Neuronal stem cell (in vitro differentiated cells): Measurements from ENCODE around the gene SLC41A3.

Experiments
- DNase-seq: peaks from one replicate; pipeline ENCODE4 v3.0.0-alpha.2; 2013; ENCODE audit warnings: low spot score
- H2AFZ ChIP-seq: one replicate; pipeline ENCODE4 v1.6.1; 2013; ENCODE audit warnings: mild to moderate bottlenecking, low read length, inconsistent platforms
- H2AK5ac ChIP-seq: 2 replicates; pipeline ENCODE4 v1.6.1; 2013; ENCODE audit warnings: low read depth, mild to moderate bottlenecking, inconsistent platforms, low read length, moderate library complexity, mixed read lengths
- H2BK120ac ChIP-seq: 2 replicates; pipeline ENCODE4 v1.6.1; 2013; ENCODE audit warnings: low read depth, mild to moderate bottlenecking, inconsistent platforms, low read length, moderate library complexity, mixed read lengths
- H2BK12ac ChIP-seq: one replicate; pipeline ENCODE4 v1.6.1; 2013; ENCODE audit warnings: low read length, inconsistent platforms
- H2BK15ac ChIP-seq: 2 replicates; pipeline ENCODE4 v1.6.1; 2013; ENCODE audit warnings: mild to moderate bottlenecking, low read length, inconsistent platforms, mixed read lengths
- H2BK5ac ChIP-seq: one replicate; pipeline ENCODE4 v1.6.1; 2013; ENCODE audit warnings: inconsistent platforms, mild to moderate bottlenecking, low read length, moderate library complexity
- H3K14ac ChIP-seq: one replicate; pipeline ENCODE4 v1.6.1; 2013; ENCODE audit warnings: low read length, inconsistent platforms
- H3K18ac ChIP-seq: 2 replicates; pipeline ENCODE4 v1.6.1; 2013; ENCODE audit warnings: low read length, inconsistent platforms
- H3K23ac ChIP-seq: 2 replicates; pipeline ENCODE4 v1.6.1; 2013; ENCODE audit warnings: low read depth, mild to moderate bottlenecking, mixed read lengths, low read length, inconsistent platforms; ENCODE audit not compliant: poor library complexity
- H3K27ac ChIP-seq: replicated peaks from 3 replicates; pipeline ENCODE4 v1.5.1; 2013; ENCODE audit warnings: low read length, inconsistent platforms
- H3K27me3 ChIP-seq, 3 experiments: 2 replicates each; pipeline ENCODE4 v1.6.1; 2013; ENCODE audit warnings: low read length in 3 of 3, mild to moderate bottlenecking in 2 of 3, inconsistent platforms in 1 of 3, low read depth in 1 of 3, mixed read lengths in 1 of 3, moderate library complexity in 1 of 3; ENCODE audit not compliant: control insufficient read depth in 3 of 3, insufficient read depth in 3 of 3
- H3K36me3 ChIP-seq, 2 donors: replicated peaks in 1 of 2; 2 replicates each; pipeline ENCODE4 v1.6.1; 2013; ENCODE audit warnings: low read length in 2 of 2; ENCODE audit not compliant: control insufficient read depth in 2 of 2, insufficient read depth in 2 of 2
- H3K4ac ChIP-seq: 2 replicates; pipeline ENCODE4 v1.6.1; 2013; ENCODE audit warnings: inconsistent platforms, mild to moderate bottlenecking, low read length, moderate library complexity
- H3K4me1 ChIP-seq, 2 donors: 1 replicate in 1 of 2; 2 replicates in 1 of 2; pipeline ENCODE4 v1.6.1; 2013; ENCODE audit warnings: low read length in 2 of 2, low read depth in 1 of 2; ENCODE audit not compliant: control insufficient read depth in 2 of 2, insufficient read depth in 1 of 2
- H3K4me2 ChIP-seq: one replicate; pipeline ENCODE4 v1.6.1; 2013; ENCODE audit warnings: mild to moderate bottlenecking, low read length, inconsistent platforms; ENCODE audit not compliant: insufficient read depth, poor library complexity, severe bottlenecking
- H3K4me3 ChIP-seq, 2 donors: 2 replicates each; pipeline ENCODE4 v1.5.1; 2013; ENCODE audit warnings: low read length in 2 of 2, mild to moderate bottlenecking in 2 of 2, inconsistent platforms in 1 of 2, moderate library complexity in 1 of 2
- H3K79me1 ChIP-seq: one replicate; pipeline ENCODE4 v1.6.1; 2013; ENCODE audit warnings: low read depth, mild to moderate bottlenecking, inconsistent platforms, low read length, moderate library complexity
- H3K9ac ChIP-seq: one replicate; pipeline ENCODE4 v1.6.1; 2013; ENCODE audit warnings: mild to moderate bottlenecking, low read depth, low read length, inconsistent platforms; ENCODE audit not compliant: poor library complexity
- H3K9me3 ChIP-seq, 2 donors: replicated peaks in 1 of 2; 2 replicates each; pipeline versions ENCODE3 to v1.6.1; 2013; ENCODE audit warnings: low read length in 2 of 2, mild to moderate bottlenecking in 2 of 2, inconsistent platforms in 1 of 2, low read depth in 1 of 2, mixed read lengths in 1 of 2, moderate library complexity in 1 of 2; ENCODE audit not compliant: control insufficient read depth in 2 of 2, insufficient read depth in 1 of 2
- H4K8ac ChIP-seq: one replicate; pipeline ENCODE4 v1.6.1; 2013; ENCODE audit warnings: low read depth, mild to moderate bottlenecking, inconsistent platforms, low read length, moderate library complexity
- H4K91ac ChIP-seq: one replicate; pipeline ENCODE4 v1.6.1; 2013; ENCODE audit warnings: low read length, low read depth, mild to moderate bottlenecking, inconsistent platforms; ENCODE audit not compliant: poor library complexity
- WGBS, 2 donors: extraction: QIAGEN DNeasy Blood & Tissue Kit; methylation state at CpG; one replicate each; pipeline ENCODE4 v1.1.7; 2013; ENCODE audit warnings: missing lambda C conversion rate in 2 of 2, mixed read lengths in 1 of 2; ENCODE audit not compliant: insufficient read length in 2 of 2, insufficient replicate concordance in 1 of 2; ENCODE audit errors: extremely low coverage in 2 of 2; 5-methylcytosine and 5-hydroxymethylcytosine counted together

Gene SLC41A3

DNA sequence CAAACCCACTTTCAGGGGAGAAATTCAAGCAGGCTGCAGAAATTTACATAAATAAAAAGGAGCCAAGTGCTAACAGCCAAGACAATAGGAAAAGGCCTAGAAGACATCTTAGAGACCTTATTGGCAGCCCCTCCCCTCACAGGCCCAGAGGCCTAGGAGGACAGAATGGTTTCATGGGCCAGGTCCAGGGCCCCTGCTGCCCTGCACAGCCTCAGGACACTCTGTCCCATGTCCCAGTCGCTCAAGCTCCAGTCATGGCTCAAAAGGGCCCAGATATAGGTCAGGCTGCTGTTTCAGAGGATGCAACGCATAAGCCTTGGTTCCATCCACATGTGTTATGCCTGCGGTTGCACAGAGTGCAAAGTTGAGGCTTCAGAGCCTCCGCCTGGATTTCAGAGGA, 55.8 kb downstream of the SLC41A3 start:
- Histone ChIP-seq H3K9ac (no peak overlapping the region), H3K14ac (no peak overlapping the region), H2BK12ac (no peak overlapping the region), H3K23ac (no peak overlapping the region), H2BK15ac (no peak overlapping the region), H3K18ac (peak overlapping the region; percentile 16), H3K4me3 (no peak overlapping the region), H3K27ac (no peak overlapping the region), H2BK5ac (no peak overlapping the region), H4K8ac (no peak overlapping the region), H3K4me1 (peaks cover 0 to 4% of the 10 kb centered on the region in 2 donors), H3K4me2 (no peak overlapping the region), H4K91ac (no peak overlapping the region), H3K36me3 (peaks cover 4 to 51% of the 10 kb centered on the region in 2 donors), H3K27me3 (no peaks in the 10 kb centered on the region), H2BK120ac (no peak overlapping the region), H2AK5ac (no peak overlapping the region), H2AFZ (no peak overlapping the region), H3K79me1 (no peaks in the 10 kb centered on the region), H3K4ac (no peak overlapping the region), H3K9me3 (peaks cover 8 to 25% of the 10 kb centered on the region in 2 donors)
- no peak for DNase-seq
- no CpG with 5 or more reads among the region's 4 CpGs for WGBS, 2 donors

DNA sequence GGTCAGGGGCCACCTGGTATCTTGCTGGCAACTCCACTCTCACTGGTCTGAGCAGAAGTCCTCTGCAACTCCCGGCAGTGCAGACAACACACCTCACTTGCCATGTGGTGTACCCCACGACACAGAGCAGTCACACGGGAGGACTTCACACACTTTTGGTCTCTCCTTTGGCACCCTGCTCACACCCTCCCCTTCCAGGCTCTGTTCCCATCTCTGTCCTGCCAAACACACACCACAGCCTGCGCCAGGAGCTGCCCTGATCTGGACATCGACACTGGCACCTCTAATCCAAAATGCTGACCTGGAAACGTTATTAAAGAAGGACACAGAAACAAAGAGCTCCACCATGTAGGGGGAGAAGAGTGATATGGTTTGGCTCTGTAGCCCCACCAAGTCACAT, 57.2 kb downstream of the SLC41A3 start:
- Histone ChIP-seq H3K4me2 (no peak overlapping the region), H3K9ac (peak overlapping the region; percentile 32), H2BK15ac (no peak overlapping the region), H2AFZ (no peak overlapping the region), H3K27me3 (no peaks in the 10 kb centered on the region), H3K9me3 (peaks cover 8 to 25% of the 10 kb centered on the region in 2 donors), H2BK12ac (no peak overlapping the region), H3K4me1 (peaks cover 0 to 5% of the 10 kb centered on the region in 2 donors), H3K4me3 (no peak overlapping the region), H2BK5ac (no peak overlapping the region), H3K79me1 (no peaks in the 10 kb centered on the region), H3K36me3 (peaks cover 4 to 55% of the 10 kb centered on the region in 2 donors), H3K23ac (no peak overlapping the region), H3K14ac (no peak overlapping the region), H2AK5ac (no peak overlapping the region), H3K27ac (no peak overlapping the region), H3K18ac (no peak overlapping the region), H3K4ac (no peak overlapping the region), H2BK120ac (no peak overlapping the region), H4K8ac (no peak overlapping the region), H4K91ac (no peak overlapping the region)
- DNase-seq: no peak
- WGBS, 2 donors: no CpG with 5 or more reads among the region's 6 CpGs

DNA sequence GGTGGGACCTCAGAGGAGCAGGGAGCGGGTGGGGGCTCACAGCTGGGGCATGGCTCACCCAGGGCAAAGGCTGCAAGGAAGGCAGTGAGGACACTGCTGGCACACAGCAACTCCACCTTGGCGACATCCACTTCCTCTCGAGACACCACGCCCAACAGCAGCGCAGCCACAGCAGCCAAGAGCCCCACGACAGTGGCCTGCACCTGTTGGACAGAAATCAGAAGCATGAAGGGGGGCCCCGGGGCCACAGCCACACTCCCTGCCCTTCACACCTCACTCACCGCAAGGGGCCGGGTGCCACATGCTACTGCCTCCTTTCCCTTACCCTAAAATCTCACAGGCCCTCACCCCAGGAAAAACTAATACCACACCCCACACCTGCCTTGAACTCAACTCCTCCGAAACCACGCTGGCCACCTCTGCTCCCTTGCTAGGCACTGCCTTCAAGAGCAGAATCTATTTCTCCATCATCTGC, 57.6 kb downstream of the SLC41A3 start:
- Histone ChIP-seq H2AFZ (no peak overlapping the region), H4K91ac (no peak overlapping the region), H3K79me1 (no peaks in the 10 kb centered on the region), H3K4me1 (peaks cover 0 to 5% of the 10 kb centered on the region in 2 donors), H3K9me3 (peaks cover 8 to 25% of the 10 kb centered on the region in 2 donors), H3K18ac (no peak overlapping the region), H2BK12ac (no peak overlapping the region), H3K4me3 (no peak overlapping the region), H3K14ac (no peak overlapping the region), H3K23ac (peak overlapping the region; percentile 82), H3K4ac (no peak overlapping the region), H3K9ac (no peak overlapping the region), H3K36me3 (peaks cover 4 to 56% of the 10 kb centered on the region in 2 donors), H3K4me2 (no peak overlapping the region), H4K8ac (no peak overlapping the region), H2BK120ac (no peak overlapping the region), H2BK5ac (no peak overlapping the region), H2BK15ac (no peak overlapping the region), H3K27me3 (no peaks in the 10 kb centered on the region), H3K27ac (no peak overlapping the region), H2AK5ac (no peak overlapping the region)
- no peak for DNase-seq
- no CpG with 5 or more reads among the region's 11 CpGs for WGBS, 2 donors

DNA sequence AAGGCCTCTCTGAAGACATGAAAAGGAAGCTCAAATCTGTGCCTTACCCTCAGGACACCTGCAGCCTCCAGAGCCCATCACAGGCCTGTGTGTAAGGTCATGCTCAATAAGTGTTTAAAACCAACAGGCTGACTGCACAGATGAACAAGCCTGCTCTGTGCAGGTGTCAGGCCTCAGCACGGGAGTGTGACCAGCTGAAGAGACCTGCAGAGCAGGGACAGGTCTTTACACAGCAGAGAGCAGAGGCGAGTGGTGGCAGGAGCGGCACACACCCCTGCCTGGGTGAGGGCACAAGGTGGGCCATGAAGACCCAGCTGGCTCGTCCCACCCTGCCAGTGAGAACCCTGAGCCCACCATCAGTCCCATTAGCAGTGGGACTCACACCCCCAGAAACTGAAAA, 58.1 kb downstream of the SLC41A3 start:
- H3K4me1 ChIP-seq: peaks cover 0 to 5% of the 10 kb centered on the region in 2 donors
- WGBS, 2 donors: no CpG with 5 or more reads among the region's 4 CpGs
- no peaks in the 10 kb centered on the region for H3K27me3 ChIP-seq

More for the DNA sequence above, 58.1 kb downstream of the SLC41A3 start:
- Histone ChIP-seq H3K9ac (no peak overlapping the region), H2AK5ac (no peak overlapping the region), H3K4me3 (no peak overlapping the region), H2BK120ac (no peak overlapping the region), H3K4ac (no peak overlapping the region), H2AFZ (no peak overlapping the region), H3K36me3 (peaks cover 4 to 56% of the 10 kb centered on the region in 2 donors), H3K4me2 (no peak overlapping the region), H2BK5ac (no peak overlapping the region), H3K79me1 (no peaks in the 10 kb centered on the region), H3K14ac (no peak overlapping the region), H2BK12ac (no peak overlapping the region), H4K91ac (no peak overlapping the region), H3K9me3 (peaks cover 8 to 25% of the 10 kb centered on the region in 2 donors), H3K23ac (peak overlapping the region; percentile 82), H2BK15ac (no peak overlapping the region), H3K18ac (no peak overlapping the region), H3K27ac (no peak overlapping the region), H4K8ac (no peak overlapping the region)
- no peak for DNase-seq
